ENCODE measurements around the gene MAGOH. TPM values are rescaled to one million over a fixed set of nuclear protein-coding genes. Genes with fewer than 3 reads are reported as not detected.
A peak's percentile ranks its signal among the peaks of the same experiment; 100 is the strongest.

MAGOH gene
- total and polyA plus RNA-seq, 9 of the 15 experiments (the other 6 are each of a cell fraction or from before 2014, with no cell fraction given), result 102 to 342 (median 135) TPM

GRCh38 chr1:53182716-53183094, 55.6 kb downstream of the MAGOH start:
- 13% methylated on average over 3 of the region's 3 CpGs for WGBS (ENCODE audit: insufficient coverage, low coverage, missing lambda C conversion rate)
- no peaks in the 10 kb centered on the region for H3K79me2 ChIP-seq (ENCODE audit: control insufficient read depth, insufficient read depth, low read length)
- peaks cover 14 to 33% of the 10 kb centered on the region in 2 experiments; a peak in 4 of 5 replicates for H3K27me3 ChIP-seq (ENCODE audit: control insufficient read depth in 2 of 2, insufficient read depth in 2 of 2, low read length in 2 of 2)
- H3K9me1 ChIP-seq (ENCODE audit: control insufficient read depth, insufficient read depth, low read length), result no peaks in the 10 kb centered on the region
- BruUV-seq (replicated peaks), result no TSS peak
- FAIRE-seq, result no peak
- intact Hi-C loops (cut with micrococcal nuclease), result loop anchor here (2.0 kb wide), 2 partner anchors 56 to 270 kb away; no protein-coding TSS in a partner anchor
- H3K4me2 ChIP-seq (ENCODE audit: insufficient read depth, low read length), result peak overlapping the region; percentile 61
- ChIA-PET POLR2A (interaction anchor here (1.1 to 4.3 kb wide), 3 partner anchors 9 to 18 kb away, joined by 5 to 19 read pairs (median 5); no protein-coding TSS in a partner anchor), CTCF (ENCODE audit: low intra/inter-chr PET ratio) (interaction anchor here (1.7 kb wide), 1 partner anchor 277 kb away, joined by 8 read pairs; no protein-coding TSS in a partner anchor)
- in situ Hi-C loops (cut with MboI), result loop anchor here (10.0 to 25.0 kb wide), 2 partner anchors 270 to 478 kb away; partner anchors contain the start of gene ECHDC2
- no peak for DNase-seq (ENCODE audit: extremely low read depth in 1 of 4, low spot score in 3 of 4)
- no peaks in the 10 kb centered on the region for H4K20me1 ChIP-seq (replicated peaks; ENCODE audit: control insufficient read depth, insufficient read depth, low read length)
- H3K9me3 ChIP-seq (replicated peaks; ENCODE audit: control insufficient read depth, insufficient read depth, low read depth, low read length), result no peaks in the 10 kb centered on the region
- ATAC-seq, result peak; percentile 2; the same call in 1 of the 3 replicates
- TF ChIP-seq, protein P1, sequence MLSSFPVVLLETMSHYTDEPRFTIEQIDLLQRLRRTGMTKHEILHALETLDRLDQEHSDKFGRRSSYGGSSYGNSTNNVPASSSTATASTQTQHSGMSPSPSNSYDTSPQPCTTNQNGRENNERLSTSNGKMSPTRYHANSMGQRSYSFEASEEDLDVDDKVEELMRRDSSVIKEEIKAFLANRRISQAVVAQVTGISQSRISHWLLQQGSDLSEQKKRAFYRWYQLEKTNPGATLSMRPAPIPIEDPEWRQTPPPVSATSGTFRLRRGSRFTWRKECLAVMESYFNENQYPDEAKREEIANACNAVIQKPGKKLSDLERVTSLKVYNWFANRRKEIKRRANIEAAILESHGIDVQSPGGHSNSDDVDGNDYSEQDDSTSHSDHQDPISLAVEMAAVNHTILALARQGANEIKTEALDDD (IDR thresholded peaks at IDR 0.05), result peak; percentile 93
- TF ChIP-seq, protein P2, sequence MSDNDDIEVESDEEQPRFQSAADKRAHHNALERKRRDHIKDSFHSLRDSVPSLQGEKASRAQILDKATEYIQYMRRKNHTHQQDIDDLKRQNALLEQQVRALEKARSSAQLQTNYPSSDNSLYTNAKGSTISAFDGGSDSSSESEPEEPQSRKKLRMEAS (CRISPR knock-in tag; IDR thresholded peaks at IDR 0.05), result no peak
- TF ChIP-seq ZNF263 (CRISPR knock-in tag; IDR thresholded peaks at IDR 0.05; ENCODE audit: borderline replicate concordance) (peak; percentile 38; the same call in 1 of the 2 replicates), NFE2L1 (tag; IDR thresholded peaks at IDR 0.05; ENCODE audit: borderline replicate concordance, low read depth) (no peak), TBP (optimal IDR thresholded peaks at IDR 0.05; ENCODE audit: low read depth, low read length) (peak; percentile 7)
- H3K4me1 ChIP-seq (replicated peaks in 1 of 2; ENCODE audit: control insufficient read depth in 2 of 2, insufficient read depth in 2 of 2, low read length in 2 of 2), result peaks cover 16 to 34% of the 10 kb centered on the region in 2 experiments
- H3K4me3 ChIP-seq, result no peak overlapping the region
- H2AFZ ChIP-seq (ENCODE audit: low read depth, low read length), result peak overlapping the region; percentile 93
- peak overlapping the region; percentile 32 to 42; a peak in 3 of 4 replicates for H3K9ac ChIP-seq (ENCODE audit: insufficient read depth in 1 of 2, low read depth in 2 of 2, low read length in 2 of 2)
- peak overlapping the region; percentile 59; the same call in 1 of the 3 replicates for H3K27ac ChIP-seq (ENCODE audit: extremely low read depth, low read depth, low read length)
- no peaks in the 10 kb centered on the region for H3K36me3 ChIP-seq (ENCODE audit: control insufficient read depth, insufficient read depth, low read length)

Measured in K562 (cell line).